Trophoblast cell (in vitro differentiated cells and primary cell): ENCODE measurements around the gene DNM3.
A peak's percentile ranks its signal among the peaks of the same experiment; 100 is the strongest.

Experiments used
- DNase-seq, 2 donors: peaks; one replicate each; pipeline ENCODE4 v3.0.0-alpha.2; 2016
- H2AFZ ChIP-seq: 2 replicates; pipeline ENCODE4 v1.6.1; 2013; ENCODE audit warnings: low read length, moderate library complexity, mild to moderate bottlenecking; ENCODE audit not compliant: insufficient read depth, poor library complexity
- H2AK5ac ChIP-seq: 2 replicates; pipeline ENCODE4 v1.6.1; 2013; ENCODE audit warnings: mild to moderate bottlenecking, low read length
- H2BK120ac ChIP-seq: 2 replicates; pipeline ENCODE4 v1.6.1; 2013; ENCODE audit warnings: low read length, mild to moderate bottlenecking, moderate library complexity; ENCODE audit not compliant: insufficient read depth, poor library complexity
- H2BK12ac ChIP-seq: 2 replicates; pipeline ENCODE4 v1.6.1; 2013; ENCODE audit warnings: mild to moderate bottlenecking, low read length, moderate library complexity
- H2BK5ac ChIP-seq: 2 replicates; pipeline ENCODE4 v1.6.1; 2013; ENCODE audit warnings: low read length, low read depth, moderate library complexity, mild to moderate bottlenecking; ENCODE audit not compliant: poor library complexity
- H3K14ac ChIP-seq: 2 replicates; pipeline ENCODE4 v1.6.1; 2013; ENCODE audit warnings: mild to moderate bottlenecking, low read length
- H3K18ac ChIP-seq: 2 replicates; pipeline ENCODE4 v1.6.1; 2013; ENCODE audit warnings: mild to moderate bottlenecking, low read length
- H3K23ac ChIP-seq: 2 replicates; pipeline ENCODE4 v1.6.1; 2013; ENCODE audit warnings: low read length
- H3K27ac ChIP-seq: 2 replicates; pipeline ENCODE4 v1.5.1; 2013; ENCODE audit warnings: low read depth, mild to moderate bottlenecking, inconsistent platforms, low read length, moderate library complexity
- H3K27me3 ChIP-seq: 2 replicates; pipeline ENCODE4 v1.6.1; 2013; ENCODE audit warnings: inconsistent platforms, mild to moderate bottlenecking, low read length, moderate library complexity; ENCODE audit not compliant: insufficient read depth
- H3K36me3 ChIP-seq, 2 experiments: 1 replicate in 1 of 2; 2 replicates in 1 of 2; pipeline ENCODE4 v1.6.1; 2013; ENCODE audit warnings: low read length in 2 of 2, mild to moderate bottlenecking in 2 of 2, moderate library complexity in 1 of 2; ENCODE audit not compliant: insufficient read depth in 2 of 2, control insufficient read depth in 1 of 2
- H3K4ac ChIP-seq: 2 replicates; pipeline ENCODE4 v1.6.1; 2013; ENCODE audit warnings: low read depth, mild to moderate bottlenecking, low read length, moderate library complexity
- H3K4me1 ChIP-seq, 2 experiments: 1 replicate in 1 of 2; 2 replicates in 1 of 2; pipeline ENCODE4 v1.6.1; 2013; ENCODE audit warnings: low read length in 2 of 2, mild to moderate bottlenecking in 2 of 2, moderate library complexity in 1 of 2; ENCODE audit not compliant: insufficient read depth in 2 of 2, control insufficient read depth in 1 of 2
- H3K4me2 ChIP-seq: 2 replicates; pipeline ENCODE4 v1.6.1; 2013; ENCODE audit warnings: inconsistent platforms, mild to moderate bottlenecking, low read length, moderate library complexity
- H3K4me3 ChIP-seq: 2 replicates; pipeline ENCODE4 v1.5.1; 2013; ENCODE audit warnings: mild to moderate bottlenecking, low read depth, low read length, inconsistent platforms
- H3K79me1 ChIP-seq: one replicate; pipeline ENCODE4 v1.6.1; 2013; ENCODE audit warnings: low read length
- H3K79me2 ChIP-seq: 2 replicates; pipeline ENCODE4 v1.6.1; 2013; ENCODE audit warnings: low read length, mild to moderate bottlenecking; ENCODE audit not compliant: control insufficient read depth, insufficient read depth, poor library complexity
- H3K9ac ChIP-seq: 2 replicates; pipeline ENCODE4 v1.6.1; 2013; ENCODE audit warnings: mild to moderate bottlenecking, low read length
- H3K9me3 ChIP-seq: 2 replicates; pipeline ENCODE4 v1.6.1; 2013; ENCODE audit warnings: low read depth, mild to moderate bottlenecking, control low read depth, inconsistent platforms, low read length; ENCODE audit not compliant: insufficient read depth
- H4K12ac ChIP-seq: 2 replicates; pipeline ENCODE4 v1.6.1; 2013; ENCODE audit warnings: low read depth, mild to moderate bottlenecking, low read length, moderate library complexity
- H4K8ac ChIP-seq: 2 replicates; pipeline ENCODE4 v1.6.1; 2013; ENCODE audit warnings: low read depth, mild to moderate bottlenecking, low read length, moderate library complexity
- H4K91ac ChIP-seq: one replicate; pipeline ENCODE4 v1.6.1; 2013; ENCODE audit warnings: low read depth, mild to moderate bottlenecking, low read length, moderate library complexity
- WGBS: extraction: QIAGEN DNeasy Blood & Tissue Kit; methylation state at CpG from one replicate; pipeline ENCODE4 v1.1.7; 2013; ENCODE audit warnings: missing lambda C conversion rate; ENCODE audit not compliant: insufficient read length, insufficient coverage; ENCODE audit errors: extremely low coverage; 5-methylcytosine and 5-hydroxymethylcytosine counted together

The DNM3 gene

GRCh38 chr1:172283766-172284165 is 442.5 kb downstream of the DNM3 start:
- H3K9me3 ChIP-seq, result no peaks in the 10 kb centered on the region
- H3K36me3 ChIP-seq, result no peaks in the 10 kb centered on the region
- H3K4me2 ChIP-seq, result no peak overlapping the region
- no peaks in the 10 kb centered on the region for H3K79me2 ChIP-seq
- no peak overlapping the region for H4K8ac ChIP-seq
- H3K18ac ChIP-seq, result no peak overlapping the region
- H3K9ac ChIP-seq, result no peak overlapping the region
- no peak overlapping the region for H2AFZ ChIP-seq
- WGBS, result no CpG with 5 or more reads among the region's 2 CpGs
- no peak overlapping the region for H2BK120ac ChIP-seq
- H3K27me3 ChIP-seq, result no peaks in the 10 kb centered on the region
- no peak overlapping the region for H4K12ac ChIP-seq
- no peak overlapping the region for H2BK12ac ChIP-seq
- H2AK5ac ChIP-seq, result no peak overlapping the region
- H4K91ac ChIP-seq, result no peak overlapping the region
- H3K27ac ChIP-seq, result no peak overlapping the region
- peaks cover under 1% of the 10 kb centered on the region for H3K79me1 ChIP-seq
- H3K23ac ChIP-seq, result no peak overlapping the region
- DNase-seq, result no peak
- H3K4ac ChIP-seq, result no peak overlapping the region
- no peak overlapping the region for H3K14ac ChIP-seq
- no peak overlapping the region for H2BK5ac ChIP-seq
- peaks cover 0 to 7% of the 10 kb centered on the region in 2 experiments for H3K4me1 ChIP-seq
- no peak overlapping the region for H3K4me3 ChIP-seq

- H3K23ac ChIP-seq, result no peak overlapping the region
- no peak overlapping the region for H3K4ac ChIP-seq
- H3K9ac ChIP-seq, result no peak overlapping the region
- no peaks in the 10 kb centered on the region for H3K79me2 ChIP-seq
- H3K18ac ChIP-seq, result no peak overlapping the region
- H3K79me1 ChIP-seq, result no peaks in the 10 kb centered on the region
- H4K12ac ChIP-seq, result no peak overlapping the region
- H3K4me1 ChIP-seq, result peaks cover 0 to 6% of the 10 kb centered on the region in 2 experiments
- no peak overlapping the region for H2BK5ac ChIP-seq
- H3K14ac ChIP-seq, result no peak overlapping the region
- H2AFZ ChIP-seq, result no peak overlapping the region
- H4K91ac ChIP-seq, result no peak overlapping the region
- no peak overlapping the region for H2BK120ac ChIP-seq
- no peak for DNase-seq
- no peak overlapping the region for H2BK12ac ChIP-seq
- H3K9me3 ChIP-seq, result no peaks in the 10 kb centered on the region
- H4K8ac ChIP-seq, result no peak overlapping the region
- peak overlapping the region; percentile 11 for H3K27ac ChIP-seq
- no CpG with 5 or more reads among the region's 2 CpGs for WGBS
- no peak overlapping the region for H3K4me3 ChIP-seq
- no peaks in the 10 kb centered on the region for H3K27me3 ChIP-seq
- no peak overlapping the region for H2AK5ac ChIP-seq
- no peaks in the 10 kb centered on the region for H3K36me3 ChIP-seq
- no peak overlapping the region for H3K4me2 ChIP-seq
Measured at GRCh38 chr1:172286629-172287076, 445.4 kb downstream of the DNM3 start.

GRCh38 chr1:172287208-172287607 is 445.9 kb downstream of the DNM3 start:
- Histone ChIP-seq H3K79me1 (no peaks in the 10 kb centered on the region), H3K14ac (no peak overlapping the region)

GRCh38 chr1:172288581-172288980 is 447.3 kb downstream of the DNM3 start:
- Histone ChIP-seq H3K4ac (no peak overlapping the region), H3K9ac (no peak overlapping the region), H2BK12ac (no peak overlapping the region), H3K79me2 (no peaks in the 10 kb centered on the region), H3K14ac (no peak overlapping the region), H2BK120ac (no peak overlapping the region), H3K4me2 (no peak overlapping the region), H3K18ac (no peak overlapping the region), H3K9me3 (no peaks in the 10 kb centered on the region), H4K8ac (no peak overlapping the region), H4K91ac (no peak overlapping the region), H3K79me1 (no peaks in the 10 kb centered on the region), H3K4me3 (no peak overlapping the region), H3K4me1 (peaks cover 0 to 6% of the 10 kb centered on the region in 2 experiments), H2AK5ac (no peak overlapping the region), H3K27me3 (no peaks in the 10 kb centered on the region), H3K36me3 (no peaks in the 10 kb centered on the region), H2BK5ac (no peak overlapping the region), H3K27ac (no peak overlapping the region), H2AFZ (no peak overlapping the region), H3K23ac (no peak overlapping the region), H4K12ac (no peak overlapping the region)
- no peak for DNase-seq
- no CpG with 5 or more reads among the region's 4 CpGs for WGBS

More at GRCh38 chr1:172287208-172287607, 445.9 kb downstream of the DNM3 start:
- Histone ChIP-seq H2BK12ac (no peak overlapping the region), H3K4me3 (no peak overlapping the region), H3K18ac (no peak overlapping the region), H3K27ac (peak overlapping the region; percentile 11), H3K27me3 (no peaks in the 10 kb centered on the region), H2AK5ac (no peak overlapping the region), H4K12ac (no peak overlapping the region), H3K79me2 (no peaks in the 10 kb centered on the region), H4K8ac (no peak overlapping the region), H2AFZ (no peak overlapping the region), H3K4me1 (peaks cover 0 to 6% of the 10 kb centered on the region in 2 experiments), H3K4ac (no peak overlapping the region), H2BK120ac (no peak overlapping the region), H3K36me3 (no peaks in the 10 kb centered on the region), H3K4me2 (no peak overlapping the region), H3K23ac (no peak overlapping the region), H4K91ac (no peak overlapping the region), H3K9ac (no peak overlapping the region), H3K9me3 (no peaks in the 10 kb centered on the region), H2BK5ac (no peak overlapping the region)
- DNase-seq, result no peak
